ENCODE data around the gene C16orf82. TPM values are rescaled to one million over a fixed set of nuclear protein-coding genes. Genes with fewer than 3 reads are reported as not detected.

C16orf82 gene
- total RNA-seq, 1 experiment from 2014 or later: not detected

DNA sequence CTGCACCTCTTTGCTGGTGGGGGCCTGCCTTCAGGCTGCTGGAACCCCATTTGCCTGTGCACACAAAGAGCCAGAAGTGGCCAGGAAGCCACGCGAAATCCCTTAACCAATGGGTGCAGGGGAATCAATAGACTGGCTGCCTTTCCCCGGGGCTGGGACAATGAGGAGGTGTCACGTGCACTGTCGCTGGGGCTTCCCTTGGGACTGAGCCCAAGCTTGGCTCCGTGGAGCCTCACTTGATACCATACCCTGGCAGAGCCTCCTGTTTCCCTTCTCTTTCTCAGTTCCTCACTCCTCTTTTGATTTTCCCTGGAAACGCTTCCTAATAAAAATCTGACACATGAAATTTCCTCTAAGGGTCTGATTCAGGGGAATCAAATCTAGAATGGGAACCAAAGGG is 38.8 kb upstream of the C16orf82 start:
- POLR2A ChIA-PET: no interaction called here
- TF ChIP-seq, protein P1, sequence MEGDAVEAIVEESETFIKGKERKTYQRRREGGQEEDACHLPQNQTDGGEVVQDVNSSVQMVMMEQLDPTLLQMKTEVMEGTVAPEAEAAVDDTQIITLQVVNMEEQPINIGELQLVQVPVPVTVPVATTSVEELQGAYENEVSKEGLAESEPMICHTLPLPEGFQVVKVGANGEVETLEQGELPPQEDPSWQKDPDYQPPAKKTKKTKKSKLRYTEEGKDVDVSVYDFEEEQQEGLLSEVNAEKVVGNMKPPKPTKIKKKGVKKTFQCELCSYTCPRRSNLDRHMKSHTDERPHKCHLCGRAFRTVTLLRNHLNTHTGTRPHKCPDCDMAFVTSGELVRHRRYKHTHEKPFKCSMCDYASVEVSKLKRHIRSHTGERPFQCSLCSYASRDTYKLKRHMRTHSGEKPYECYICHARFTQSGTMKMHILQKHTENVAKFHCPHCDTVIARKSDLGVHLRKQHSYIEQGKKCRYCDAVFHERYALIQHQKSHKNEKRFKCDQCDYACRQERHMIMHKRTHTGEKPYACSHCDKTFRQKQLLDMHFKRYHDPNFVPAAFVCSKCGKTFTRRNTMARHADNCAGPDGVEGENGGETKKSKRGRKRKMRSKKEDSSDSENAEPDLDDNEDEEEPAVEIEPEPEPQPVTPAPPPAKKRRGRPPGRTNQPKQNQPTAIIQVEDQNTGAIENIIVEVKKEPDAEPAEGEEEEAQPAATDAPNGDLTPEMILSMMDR (IDR thresholded peaks at IDR 0.05; ENCODE audit: unreplicated experiment): no peak
- Mint-ChIP-seq H3K27ac (ENCODE audit: low read depth, unreplicated experiment) (no peak overlapping the region), H3K9me3 (ENCODE audit: unreplicated experiment) (peaks cover 16% of the 10 kb centered on the region), H3K36me3 (ENCODE audit: insufficient read depth, unreplicated experiment) (no peaks in the 10 kb centered on the region), H3K4me3 (ENCODE audit: unreplicated experiment) (no peak overlapping the region), H3K27me3 (ENCODE audit: insufficient read depth, unreplicated experiment) (no peaks in the 10 kb centered on the region), H3K4me1 (ENCODE audit: insufficient read depth, unreplicated experiment) (no peaks in the 10 kb centered on the region)
- DNase-seq (ENCODE audit: unreplicated experiment): no peak
- intact Hi-C loops (cut with micrococcal nuclease): no loop called here
- CTCF ChIA-PET: interaction anchor here (0.7 kb wide), 1 partner anchor 210 kb away, joined by 3 read pairs; no protein-coding TSS in a partner anchor
- BruUV-seq (replicated peaks): no TSS peak

GRCh38 chr16:27028591-27029110 is 38.1 kb upstream of the C16orf82 start:
- H3K27me3 Mint-ChIP-seq (ENCODE audit: insufficient read depth, unreplicated experiment): no peaks in the 10 kb centered on the region
- H3K27ac Mint-ChIP-seq (ENCODE audit: low read depth, unreplicated experiment): no peak overlapping the region
- DNase-seq (ENCODE audit: unreplicated experiment): no peak
- no TSS peak for BruUV-seq (replicated peaks)
- intact Hi-C loops (cut with micrococcal nuclease): no loop called here
- no peak overlapping the region for H3K4me3 Mint-ChIP-seq (ENCODE audit: unreplicated experiment)
- TF ChIP-seq, protein P1 (IDR thresholded peaks at IDR 0.05; ENCODE audit: unreplicated experiment): no peak
- H3K9me3 Mint-ChIP-seq (ENCODE audit: unreplicated experiment): peaks cover 16% of the 10 kb centered on the region
- H3K36me3 Mint-ChIP-seq (ENCODE audit: insufficient read depth, unreplicated experiment): no peaks in the 10 kb centered on the region
- ChIA-PET POLR2A (no interaction called here), CTCF (interaction anchor here (0.6 to 0.7 kb wide), 2 partner anchors 209 to 701 kb away, joined by 3 read pairs; no protein-coding TSS in a partner anchor)
- H3K4me1 Mint-ChIP-seq (ENCODE audit: insufficient read depth, unreplicated experiment): no peaks in the 10 kb centered on the region

DNA sequence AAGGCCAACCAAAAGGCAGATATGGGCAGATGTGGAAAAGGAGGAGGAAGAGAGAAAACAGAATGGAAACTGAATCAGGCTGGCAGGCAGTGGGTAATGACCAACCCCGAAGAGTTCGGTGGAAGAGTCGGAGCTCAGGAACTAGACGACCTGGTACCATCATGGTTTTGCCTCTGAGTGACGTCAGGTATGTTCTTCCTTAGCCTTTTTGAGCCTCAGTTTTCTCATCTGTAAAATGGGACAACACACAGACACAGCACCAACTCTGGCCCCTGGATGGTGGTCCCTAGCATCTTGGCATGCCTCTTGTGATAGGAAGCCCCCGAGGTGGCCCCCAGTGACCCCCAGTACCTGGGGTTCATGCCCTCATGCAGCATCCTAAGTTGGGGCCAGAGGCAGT is 37.2 kb upstream of the C16orf82 start:
- Mint-ChIP-seq H3K9me3 (ENCODE audit: unreplicated experiment) (peaks cover 16% of the 10 kb centered on the region), H3K27me3 (ENCODE audit: insufficient read depth, unreplicated experiment) (no peaks in the 10 kb centered on the region), H3K36me3 (ENCODE audit: insufficient read depth, unreplicated experiment) (no peaks in the 10 kb centered on the region), H3K27ac (ENCODE audit: low read depth, unreplicated experiment) (no peak overlapping the region), H3K4me1 (ENCODE audit: insufficient read depth, unreplicated experiment) (no peaks in the 10 kb centered on the region), H3K4me3 (ENCODE audit: unreplicated experiment) (no peak overlapping the region)
- DNase-seq (ENCODE audit: unreplicated experiment): no peak
- ChIA-PET POLR2A (no interaction called here), CTCF (no interaction called here)
- BruUV-seq (replicated peaks): no TSS peak
- intact Hi-C loops (cut with micrococcal nuclease): no loop called here
- TF ChIP-seq, protein P1 (IDR thresholded peaks at IDR 0.05; ENCODE audit: unreplicated experiment): no peak

DNA sequence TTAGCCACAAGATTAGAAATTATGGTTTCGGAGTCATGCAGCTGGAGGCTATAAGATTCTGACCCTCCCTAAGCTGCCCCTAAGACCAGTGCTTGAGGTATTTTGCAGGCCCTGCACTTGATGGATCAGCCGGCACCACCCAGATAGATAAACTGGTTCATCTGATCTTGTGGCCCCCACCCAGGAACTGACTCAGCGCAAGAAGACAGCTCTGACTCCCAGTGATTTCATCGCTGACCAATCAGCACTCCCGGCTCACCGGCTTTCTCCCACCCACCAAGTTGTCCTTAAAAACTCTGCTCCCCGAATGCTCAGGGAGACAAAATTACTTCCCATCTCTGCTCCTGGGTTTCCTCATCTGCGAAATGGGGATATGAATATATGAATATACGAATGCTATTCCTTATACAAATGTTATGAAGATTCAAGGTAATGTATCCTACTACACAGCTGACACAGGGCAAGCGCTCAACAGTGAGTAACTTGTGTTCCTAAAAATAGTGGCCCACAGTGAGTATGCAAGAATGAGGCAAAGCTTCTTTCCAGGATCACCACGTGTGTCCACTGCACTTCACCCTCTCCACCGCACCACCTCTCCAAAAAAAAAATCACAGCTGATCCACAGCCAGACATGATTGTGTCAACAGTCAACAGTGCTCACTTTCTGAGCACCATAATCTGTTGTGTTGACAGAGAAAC is 33.3 kb upstream of the C16orf82 start:
- ChIA-PET POLR2A (interaction anchor here (0.5 kb wide), 1 partner anchor 17 kb away, joined by 3 read pairs; no protein-coding TSS in a partner anchor), CTCF (no interaction called here)
- DNase-seq (ENCODE audit: unreplicated experiment): no peak
- H3K27me3 Mint-ChIP-seq (ENCODE audit: insufficient read depth, unreplicated experiment): no peaks in the 10 kb centered on the region
- H3K27ac Mint-ChIP-seq (ENCODE audit: low read depth, unreplicated experiment): no peak overlapping the region
- H3K9me3 Mint-ChIP-seq (ENCODE audit: unreplicated experiment): peaks cover 25% of the 10 kb centered on the region
- H3K4me1 Mint-ChIP-seq (ENCODE audit: insufficient read depth, unreplicated experiment): no peaks in the 10 kb centered on the region
- H3K4me3 Mint-ChIP-seq (ENCODE audit: unreplicated experiment): no peak overlapping the region
- intact Hi-C loops (cut with micrococcal nuclease): no loop called here
- BruUV-seq (replicated peaks): no TSS peak
- H3K36me3 Mint-ChIP-seq (ENCODE audit: insufficient read depth, unreplicated experiment): no peaks in the 10 kb centered on the region
- TF ChIP-seq, protein P1 (IDR thresholded peaks at IDR 0.05; ENCODE audit: unreplicated experiment): no peak
